Activated CD8-positive, alpha-beta memory T cell treated with anti-CD3 and anti-CD28 coated beads for 24 hours (primary cell): ENCODE measurements around the gene SUSD6.
A peak's percentile ranks its signal among the peaks of the same experiment; 100 is the strongest.

Experiments used
- DNase-seq: peaks from one replicate; pipeline ENCODE4 v3.0.0-alpha.2; 2020

The SUSD6 gene

DNA sequence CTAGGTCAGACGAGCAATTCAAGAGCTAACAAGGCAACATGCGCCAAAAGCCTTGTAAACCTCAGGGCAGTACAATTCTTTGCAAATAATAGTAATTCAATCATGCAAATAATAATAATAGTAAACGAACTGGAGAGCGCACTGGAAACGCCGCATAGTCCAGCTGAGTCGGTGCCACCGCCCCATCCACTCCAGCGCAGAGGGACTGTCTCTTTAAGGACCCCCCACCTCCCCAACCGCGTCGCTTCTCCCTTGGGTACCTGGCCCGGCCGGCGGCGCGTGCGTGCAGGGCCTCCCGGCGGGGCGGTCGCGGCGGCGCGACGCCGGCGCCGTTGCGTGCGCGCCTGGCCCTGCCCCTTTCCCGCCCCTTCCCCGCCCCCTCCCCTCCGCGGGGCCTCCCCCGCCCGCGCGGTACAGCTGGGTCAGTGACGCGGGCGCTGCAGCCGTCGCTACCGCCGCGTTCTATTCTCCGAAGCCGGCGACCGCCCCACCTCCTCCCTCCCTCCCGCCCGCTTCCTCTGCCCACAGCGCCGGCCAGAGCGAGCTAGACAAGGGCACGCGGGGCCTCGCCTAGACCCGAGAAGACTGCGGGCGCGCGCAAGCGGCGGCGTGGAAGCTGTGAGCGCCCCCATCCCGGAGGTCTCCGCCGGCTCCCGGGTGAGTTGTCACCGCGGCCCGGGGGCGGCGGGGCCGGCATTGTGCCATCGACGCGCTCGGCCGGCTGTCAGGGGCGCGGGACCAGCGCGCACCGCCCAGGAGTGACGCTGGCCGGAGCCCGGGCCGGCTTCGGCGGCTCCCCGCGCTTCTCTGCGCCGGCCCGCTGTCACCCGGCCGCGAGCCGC lies at the start of gene SUSD6:
TSS of gene SUSD6 (plus strand) at position 425 of the 842 bp plus-strand sequence. CDS start 46,997 bp downstream, outside the sequence.
- DNase-seq = peak; percentile 93

DNA sequence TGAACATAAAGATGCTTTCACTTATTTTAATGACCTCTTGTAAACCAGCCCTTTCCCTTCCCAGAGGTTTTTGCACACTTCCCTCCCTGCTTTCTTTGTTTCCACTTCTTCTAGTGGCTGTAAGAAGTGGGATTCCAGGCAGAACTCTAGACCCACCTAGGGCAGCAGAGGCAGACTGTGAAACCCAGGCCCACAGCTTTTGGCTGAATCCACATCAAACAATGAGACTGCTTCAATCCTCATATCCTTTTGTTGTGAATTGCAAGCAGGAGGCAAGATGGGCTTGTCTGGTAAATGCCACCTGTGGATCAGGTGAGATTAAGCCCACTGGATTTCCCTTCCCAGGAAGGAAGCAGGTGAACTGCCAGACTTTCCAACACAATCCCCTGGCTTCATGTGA lies 49.5 kb upstream of the SUSD6 start:
- DNase-seq = no peak

- DNase-seq = no peak
These were observed 43.8 kb upstream of the SUSD6 start for GRCh38 chr14:69567563-69567962.

- no peak for DNase-seq
These were observed 41.5 kb upstream of the SUSD6 start for GRCh38 chr14:69569859-69570258.

- DNase-seq = no peak
These were observed 40.5 kb upstream of the SUSD6 start for GRCh38 chr14:69570836-69571330.

GRCh38 chr14:69571449-69572029 lies 39.9 kb upstream of the SUSD6 start:
- no peak for DNase-seq

GRCh38 chr14:69572030-69572840 lies 39.2 kb upstream of the SUSD6 start:
- peak; percentile 63 for DNase-seq

GRCh38 chr14:69572841-69573135 lies 38.6 kb upstream of the SUSD6 start:
- no peak for DNase-seq

- DNase-seq = peak; percentile 59
These were observed 38.1 kb upstream of the SUSD6 start for GRCh38 chr14:69573205-69573830.

- DNase-seq = peak; percentile 64
These were observed 37.5 kb upstream of the SUSD6 start for GRCh38 chr14:69573831-69574262.

DNA sequence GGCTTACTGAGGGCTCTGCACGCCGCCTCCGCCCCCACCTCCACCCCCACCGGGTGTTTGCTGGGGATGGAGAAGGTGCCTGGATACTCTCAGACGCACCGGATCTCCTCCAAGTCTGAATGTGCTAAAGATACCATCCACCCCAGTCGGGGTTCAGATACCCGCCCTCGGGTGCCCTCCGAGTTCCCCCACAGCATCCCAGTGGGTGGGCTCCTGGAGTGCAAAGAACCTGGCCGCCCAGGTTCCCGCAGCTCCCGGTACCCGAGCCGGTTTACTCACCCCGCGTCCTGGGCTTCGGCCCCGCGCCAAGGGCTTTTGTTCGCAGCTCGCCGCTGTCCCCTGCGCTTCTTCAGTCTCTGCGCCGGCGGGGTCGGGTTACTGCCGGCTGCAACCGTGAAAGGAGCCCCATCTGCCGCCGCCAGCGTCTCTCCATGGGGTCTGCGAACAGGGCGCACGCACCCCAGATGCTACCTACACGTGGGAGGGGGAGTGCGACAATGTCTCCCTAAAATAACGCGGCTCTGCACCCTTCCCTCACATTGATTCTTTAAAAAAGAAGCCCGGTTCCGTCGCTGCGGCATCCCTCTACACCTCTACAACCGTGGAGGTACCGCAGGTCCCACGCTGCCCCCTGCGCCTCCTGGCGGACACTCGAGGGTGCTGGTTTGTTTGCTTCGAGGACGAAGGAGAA lies 37.0 kb upstream of the SUSD6 start, which contains the start of gene CCDC177:
TSS of gene CCDC177 (minus strand) at position 609 of the 691 bp plus-strand sequence. CDS start 1,249 bp downstream, outside the sequence.
- DNase-seq = peak; percentile 89

DNA sequence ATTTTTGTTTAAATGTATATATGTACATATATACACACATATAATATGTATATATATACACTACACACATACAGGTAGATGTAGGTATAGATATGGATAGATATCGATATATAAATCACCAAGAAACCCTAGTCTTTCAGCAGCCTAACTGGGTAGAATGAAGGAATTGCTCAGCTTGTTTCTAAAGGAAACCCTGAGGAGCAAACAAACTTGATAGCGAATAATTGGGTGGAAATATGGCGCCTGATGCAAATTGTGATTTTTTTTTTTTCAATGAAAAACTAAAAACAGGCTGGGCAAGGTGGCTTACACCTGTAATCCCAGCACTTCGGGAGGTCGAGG lies 36.5 kb upstream of the SUSD6 start:
- DNase-seq = no peak

- no peak for DNase-seq
These were observed 31.9 kb upstream of the SUSD6 start for GRCh38 chr14:69579476-69579875.

DNA sequence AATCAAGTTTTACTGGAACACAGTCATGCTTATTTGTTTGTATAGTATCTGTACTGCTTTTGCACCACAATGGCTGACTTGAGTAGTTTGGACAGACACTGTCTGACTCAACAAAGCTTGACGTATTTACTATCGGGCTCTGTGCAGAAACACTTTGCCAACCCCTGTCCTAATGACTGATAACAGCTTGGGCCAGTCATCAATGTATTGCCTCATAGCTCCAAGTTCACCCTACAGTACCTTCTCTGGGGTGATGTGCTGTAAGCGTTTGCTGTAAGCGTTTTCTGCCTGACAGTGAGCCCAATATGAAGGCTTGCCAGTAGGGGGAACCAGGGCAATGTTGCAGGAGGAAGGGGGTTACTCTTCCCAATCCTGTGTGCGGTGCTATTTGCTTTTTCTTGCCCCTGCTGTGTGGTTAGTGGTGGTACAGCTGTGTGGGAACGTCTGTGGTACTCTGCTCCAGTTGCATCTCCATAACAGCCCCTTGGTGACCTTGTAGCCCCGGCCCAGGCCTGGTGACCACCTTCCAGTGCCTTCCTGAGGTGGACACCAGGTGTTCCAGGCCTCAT lies 31.3 kb upstream of the SUSD6 start:
- no peak for DNase-seq

DNA sequence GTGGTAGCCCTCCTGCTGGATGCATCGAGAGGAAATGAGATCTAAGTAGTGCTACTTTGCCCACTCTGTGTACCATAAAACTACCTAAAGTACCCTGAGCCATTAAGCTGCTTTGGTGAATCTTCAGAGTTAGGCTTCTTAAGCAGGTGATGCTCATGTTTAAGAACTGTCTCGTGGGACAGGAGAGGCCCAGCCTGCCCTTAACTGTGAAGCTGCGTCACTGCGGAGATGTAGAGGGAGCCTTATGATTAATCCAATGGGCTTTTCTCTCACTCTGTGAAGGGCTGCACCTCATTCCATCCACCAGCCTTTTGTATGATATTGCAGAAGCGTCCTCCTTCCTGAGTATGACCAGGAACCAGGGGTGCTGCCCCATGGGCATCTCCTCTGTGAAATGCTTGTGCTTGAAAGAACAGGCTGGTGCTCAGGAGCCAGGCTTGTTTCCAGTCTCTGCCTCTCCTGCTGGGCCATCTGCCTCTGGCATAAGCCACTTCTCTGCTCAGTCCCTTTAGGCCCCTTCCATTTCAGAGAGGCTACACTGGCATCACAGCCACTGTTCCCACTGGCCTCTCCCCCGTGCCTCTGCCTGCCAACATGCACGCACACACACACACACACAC lies 30.0 kb upstream of the SUSD6 start:
- DNase-seq = no peak

GRCh38 chr14:69582212-69582611 lies 29.2 kb upstream of the SUSD6 start:
- no peak for DNase-seq

GRCh38 chr14:69582829-69583228 lies 28.6 kb upstream of the SUSD6 start:
- DNase-seq = no peak

DNA sequence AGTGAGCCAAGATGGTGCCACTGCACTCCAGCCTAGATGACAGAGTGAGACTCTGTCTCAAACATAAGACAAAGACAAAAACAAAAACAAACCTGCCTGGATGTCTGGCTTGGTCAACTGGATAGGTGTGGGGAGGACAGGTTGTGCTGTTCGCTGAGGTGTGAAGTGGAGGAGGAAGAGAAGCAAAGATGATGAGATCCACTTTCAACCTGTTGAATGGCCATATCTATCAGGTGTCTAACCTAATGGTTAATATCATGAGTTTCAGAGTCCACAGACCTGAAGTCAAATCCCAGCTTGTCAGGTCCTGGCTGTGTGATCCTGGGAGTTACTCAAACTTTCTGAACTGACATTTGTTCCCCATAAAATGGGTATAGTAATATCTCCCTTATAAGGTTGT lies 27.0 kb upstream of the SUSD6 start:
- no peak for DNase-seq

DNA sequence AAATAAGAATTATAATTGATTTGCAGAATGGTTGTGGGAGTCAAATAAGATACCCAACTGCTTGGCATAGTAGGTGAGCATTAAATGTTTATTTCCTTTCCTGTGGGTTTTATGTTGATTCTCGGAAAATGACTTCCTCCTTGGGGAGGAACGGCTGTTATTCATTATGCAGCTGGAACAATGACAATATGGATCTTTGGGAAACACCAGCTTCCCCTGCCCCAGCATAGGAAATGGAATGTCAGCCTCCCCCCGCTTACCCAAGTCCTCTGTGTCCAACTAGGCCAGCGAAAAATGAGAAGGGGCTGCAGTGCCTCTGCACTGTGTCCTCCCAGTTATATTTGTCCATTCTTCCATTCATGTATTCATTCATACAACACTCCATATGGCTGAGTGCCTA lies 25.0 kb upstream of the SUSD6 start:
- no peak for DNase-seq

DNA sequence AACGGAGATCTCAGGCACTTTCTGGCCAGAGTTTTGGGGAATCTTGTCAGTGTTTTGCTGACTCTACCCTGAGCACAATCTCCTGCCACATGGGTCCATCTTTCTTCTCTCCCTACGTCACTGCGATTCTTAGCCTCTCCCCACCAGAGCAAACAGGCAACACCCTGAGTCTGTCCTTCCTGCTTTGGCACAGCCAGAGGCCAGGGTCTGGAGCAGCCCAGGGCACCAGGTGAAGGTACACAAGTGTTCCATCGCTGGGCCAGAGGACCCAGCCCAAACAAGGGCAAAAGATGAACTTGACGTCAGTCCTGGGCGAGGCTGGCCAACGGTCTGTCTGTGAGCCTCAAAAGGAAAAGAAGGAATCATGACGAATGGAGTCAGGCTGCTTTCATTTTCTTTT lies 24.0 kb upstream of the SUSD6 start:
- DNase-seq = no peak

- no peak for DNase-seq
These were observed 20.1 kb upstream of the SUSD6 start for GRCh38 chr14:69591317-69591716.
